Measurements from ENCODE around the gene USH1G. TPM values are rescaled to one million over a fixed set of nuclear protein-coding genes. Genes with fewer than 3 reads are reported as not detected.
"Not testable (repeated sequence)": the region's sequence is repeated elsewhere in the genome, so short reads cannot be mapped to it uniquely, and the experiment has no call there.

USH1G gene
- not detected in 2 replicates for total RNA-seq (2014; rRNA removed; shearing (Covaris generic))
- not detected in 2 replicates for polyA plus RNA-seq (2014; cell fraction: nucleus; rRNA removed)

GRCh38 chr17:74922694-74923537, at the start of gene USH1G:
USH1G (minus strand) TSS chr17:74923255; CDS start chr17:74923073, 182 bp downstream.
- DNase-seq (ENCODE audit: extremely low read depth, low read depth) = no peak

DNA sequence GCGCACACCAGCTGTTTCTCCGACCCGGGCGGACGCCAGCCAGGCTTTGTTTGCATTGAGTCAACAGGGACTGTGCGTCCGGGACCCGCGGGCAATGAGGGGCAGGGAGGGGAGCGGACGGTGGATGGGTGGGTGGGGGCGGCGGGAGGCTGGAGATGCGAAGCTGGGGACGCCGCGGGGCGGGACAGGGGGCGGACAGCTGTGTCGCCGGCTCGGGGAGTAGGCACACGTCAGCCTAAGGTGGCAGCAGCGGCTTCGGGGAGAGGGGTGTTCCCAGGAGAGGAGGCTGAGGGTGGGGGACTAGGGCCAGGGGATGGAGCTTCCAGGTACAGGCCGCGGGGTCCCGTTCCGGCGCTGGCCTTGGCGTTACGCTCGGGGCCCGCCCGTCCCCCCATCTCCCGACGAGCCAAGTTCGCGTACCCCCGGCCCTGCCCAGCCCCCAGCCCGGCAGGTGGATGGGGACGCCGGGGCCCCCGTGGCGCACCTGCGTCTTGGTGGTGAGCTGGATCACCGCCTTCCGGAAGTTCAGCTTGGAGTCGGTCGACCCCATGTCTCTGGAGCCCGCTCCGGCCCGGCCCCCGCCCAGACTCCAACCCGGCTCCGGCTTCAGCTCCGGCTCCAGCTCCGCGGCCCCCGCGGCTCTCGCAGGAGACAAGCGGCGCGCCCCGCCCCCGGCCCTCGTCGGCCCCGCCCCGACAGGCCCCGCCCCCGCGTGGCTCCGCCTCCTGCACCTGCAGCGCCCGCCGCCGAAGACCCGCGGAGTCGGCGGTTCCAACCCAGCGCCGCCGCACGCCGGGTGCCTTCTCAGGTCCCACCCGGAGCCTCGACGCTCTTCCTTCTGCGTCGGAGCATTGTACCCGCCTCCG, 49.3 kb upstream of the USH1G start, which contains the start of gene HID1:
TSS of gene HID1 (minus strand) at position 653 of the 866 bp plus-strand sequence. CDS start at position 550, 103 bp downstream.
- no peak for DNase-seq (ENCODE audit: extremely low read depth, low read depth)

- no peak for DNase-seq (ENCODE audit: extremely low read depth, low read depth)
Measured at GRCh38 chr17:74971842-74972106, 48.7 kb upstream of the USH1G start.

DNA sequence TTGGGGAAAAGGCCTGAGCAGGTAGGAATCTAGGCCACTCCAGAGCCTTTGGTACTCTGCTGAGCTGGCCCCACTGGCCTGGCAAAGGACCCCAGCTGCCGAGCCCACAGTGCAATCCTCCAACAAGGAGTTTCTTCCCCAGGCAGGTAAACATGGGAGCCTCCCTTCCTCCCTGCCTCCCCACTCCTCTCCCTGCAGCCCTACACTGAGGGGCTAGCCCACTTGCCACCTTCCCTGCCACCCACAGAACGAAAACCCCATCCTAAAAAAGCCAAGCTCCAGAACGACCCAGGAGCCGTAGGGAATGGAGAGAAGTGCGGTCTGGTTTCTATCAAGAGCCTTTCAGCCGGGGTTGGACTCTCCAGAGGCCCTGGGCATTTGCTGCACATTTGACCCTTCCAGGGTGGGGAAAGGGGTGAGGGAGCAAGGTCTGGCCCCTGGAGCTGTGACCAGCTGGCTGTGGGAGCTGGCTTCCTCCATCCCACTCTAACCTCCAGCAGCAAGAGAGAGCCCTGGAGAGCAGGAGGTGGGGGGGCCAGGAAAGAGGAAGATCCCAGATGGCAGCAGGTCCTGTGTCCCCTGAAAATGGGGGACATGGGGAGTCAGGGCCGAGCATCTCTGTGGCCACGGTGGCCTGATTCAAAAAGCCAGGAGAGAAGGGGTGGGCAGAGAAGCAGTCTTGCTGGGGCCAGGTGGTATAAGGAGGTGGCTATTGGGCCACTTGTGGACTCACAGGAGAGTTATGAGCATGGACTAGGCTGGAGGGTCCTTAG, 48.2 kb upstream of the USH1G start:
- no peak for DNase-seq (ENCODE audit: extremely low read depth, low read depth)

GRCh38 chr17:74970395-74970794, 47.3 kb upstream of the USH1G start:
- no peak for DNase-seq (ENCODE audit: extremely low read depth, low read depth)

DNA sequence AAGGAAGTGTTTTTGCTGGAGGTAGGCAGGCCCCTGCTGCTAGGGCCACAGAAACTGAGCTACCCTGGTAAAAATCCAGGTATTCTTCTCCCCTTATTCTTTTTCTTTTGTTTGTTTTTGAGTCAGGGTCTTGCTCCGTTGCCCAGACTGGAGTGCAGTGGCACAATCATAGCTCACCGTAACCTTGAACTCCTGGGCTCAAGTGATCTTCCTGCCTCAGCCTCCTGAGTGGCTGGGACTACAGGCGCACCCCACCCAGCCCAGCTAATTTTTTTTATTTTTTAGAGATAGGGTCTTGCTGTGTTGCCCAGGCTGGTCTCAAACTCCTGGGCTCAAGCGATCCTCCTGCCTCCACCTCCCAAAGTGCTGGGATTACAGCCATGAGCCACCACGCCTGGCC, 46.4 kb upstream of the USH1G start:
- DNase-seq (ENCODE audit: extremely low read depth, low read depth) = not testable (repeated sequence)

- DNase-seq (ENCODE audit: extremely low read depth, low read depth) = no peak
Measured at GRCh38 chr17:74968361-74968780, 45.3 kb upstream of the USH1G start.

- DNase-seq (ENCODE audit: extremely low read depth, low read depth) = no peak
Measured at GRCh38 chr17:74964988-74965622, 42.0 kb upstream of the USH1G start.

GRCh38 chr17:74964246-74964761, 41.2 kb upstream of the USH1G start:
- DNase-seq (ENCODE audit: extremely low read depth, low read depth) = no peak

- DNase-seq (ENCODE audit: extremely low read depth, low read depth) = no peak
Measured at GRCh38 chr17:74963656-74964055, 40.6 kb upstream of the USH1G start.

DNA sequence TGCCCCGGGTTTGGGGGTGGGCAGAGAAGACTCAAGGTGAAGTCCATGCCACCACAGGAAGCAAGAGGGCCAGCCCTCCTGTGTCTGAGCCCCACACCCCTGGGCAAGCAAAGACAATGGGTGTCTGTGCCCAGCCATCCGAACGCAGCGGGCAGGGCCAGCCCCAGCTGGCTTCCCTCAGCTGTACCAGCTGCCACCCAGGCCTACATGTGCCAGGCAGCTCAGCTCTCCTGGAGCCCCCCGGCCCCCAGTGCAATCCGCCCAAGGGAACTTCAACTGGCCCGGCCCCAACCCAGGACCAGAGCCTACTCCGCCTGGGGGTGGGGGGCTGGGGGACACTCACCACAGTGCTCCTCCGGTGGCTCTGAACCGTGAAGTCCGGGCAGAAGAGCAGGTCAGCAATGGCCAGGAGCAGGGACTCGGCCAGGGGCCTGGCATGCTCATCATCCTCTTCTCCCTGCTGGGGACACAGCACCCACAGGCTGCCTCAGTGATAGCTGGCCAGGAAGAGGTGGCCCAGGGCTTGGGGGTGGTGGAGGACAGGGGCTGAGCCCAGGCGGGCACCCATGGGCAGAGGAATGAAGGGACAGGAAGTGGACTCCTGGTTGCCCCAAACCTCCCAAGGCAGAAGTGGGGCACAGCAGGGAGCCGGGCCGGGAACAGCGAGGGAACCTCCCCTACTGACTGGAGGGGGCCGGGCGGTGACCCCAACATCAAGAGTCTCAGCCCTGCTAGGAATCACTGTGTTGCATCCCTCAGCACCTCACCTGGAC, 39.8 kb upstream of the USH1G start:
- DNase-seq (ENCODE audit: extremely low read depth, low read depth) = no peak

GRCh38 chr17:74961657-74962350, 38.7 kb upstream of the USH1G start:
- DNase-seq (ENCODE audit: extremely low read depth, low read depth) = peak; percentile 88

GRCh38 chr17:74960570-74961342, 37.7 kb upstream of the USH1G start:
- DNase-seq (ENCODE audit: extremely low read depth, low read depth) = peak; percentile 63

- DNase-seq (ENCODE audit: extremely low read depth, low read depth) = no peak
Measured at GRCh38 chr17:74959826-74960515, 36.9 kb upstream of the USH1G start.

DNA sequence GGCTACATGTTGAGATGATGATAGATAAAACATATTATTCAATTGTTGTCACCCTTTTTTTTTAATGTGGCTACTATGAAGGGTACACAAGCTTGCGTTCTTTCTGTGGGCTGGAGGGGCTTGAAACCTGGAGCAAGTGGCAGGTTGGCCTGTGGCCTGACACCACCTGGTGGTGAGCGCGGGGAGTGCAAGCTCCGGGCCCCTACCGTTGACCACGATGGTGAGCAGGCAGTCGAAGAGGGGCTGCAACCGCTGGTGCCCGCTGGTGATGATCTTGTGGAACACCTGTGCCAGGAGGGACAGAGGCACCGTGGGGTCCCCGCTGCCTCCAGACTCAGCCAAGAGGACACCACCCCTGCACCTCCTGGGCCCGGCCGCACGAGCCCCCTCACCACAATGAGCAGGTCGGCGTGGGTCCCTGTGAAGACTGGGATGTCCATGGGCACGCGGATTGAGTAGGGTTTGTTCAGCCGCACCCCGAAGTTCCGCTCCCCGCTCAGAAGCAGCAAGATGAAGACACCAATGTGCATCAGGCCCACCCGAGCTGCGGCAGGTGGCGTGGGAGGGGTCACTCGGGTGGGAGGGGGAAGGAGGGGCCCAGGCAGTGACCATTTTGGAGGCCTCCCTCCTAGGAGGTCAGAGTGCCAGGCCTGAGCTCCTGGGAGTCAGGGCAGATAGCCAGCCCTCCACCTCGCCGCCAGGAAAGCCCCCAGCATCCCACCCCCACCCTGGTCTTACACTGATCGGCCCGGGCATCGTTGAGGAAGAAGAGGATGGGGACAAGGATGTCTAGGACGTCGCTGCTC, 35.1 kb upstream of the USH1G start:
- peak; percentile 49 for DNase-seq (ENCODE audit: extremely low read depth, low read depth)

GRCh38 chr17:74956093-74956492, 33.0 kb upstream of the USH1G start:
- no peak for DNase-seq (ENCODE audit: extremely low read depth, low read depth)

Measured in NCI-H460 (cell line).